ENCODE results near the gene ZNF710. TPM values are rescaled to one million over a fixed set of nuclear protein-coding genes. Genes with fewer than 3 reads are reported as not detected.
A peak's percentile ranks its signal among the peaks of the same experiment; 100 is the strongest.

ZNF710 gene
- total and polyA plus RNA-seq, 9 of the 15 experiments (the other 6 are each of a cell fraction or from before 2014, with no cell fraction given), result 0.56 to 14.2 (median 5.2) TPM

DNA sequence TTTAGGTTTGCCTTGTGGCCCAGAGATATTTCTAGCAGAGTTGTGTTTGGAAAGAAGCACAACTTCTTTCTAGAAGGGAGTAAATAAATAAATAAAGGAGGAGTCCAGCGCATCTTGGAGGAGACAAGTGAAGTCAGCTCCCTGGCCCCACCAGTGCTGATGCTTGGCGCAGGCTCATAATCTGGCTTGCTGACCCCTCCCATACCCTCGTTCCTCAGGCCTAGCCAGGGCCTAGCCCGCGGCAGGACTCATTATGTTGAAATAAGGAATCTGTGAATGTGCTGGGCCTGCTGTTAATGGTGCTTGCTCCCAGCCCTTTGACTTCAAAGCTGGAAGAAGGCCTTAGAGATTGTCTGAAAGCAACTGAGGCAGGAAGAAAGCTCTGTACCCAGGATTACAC lies 3.1 kb downstream of the ZNF710 start (continued):
- TF ChIP-seq MCM2 (IDR thresholded peaks at IDR 0.05; ENCODE audit: low read depth) (no peak), E2F3 (CRISPR knock-in tag; IDR thresholded peaks at IDR 0.05) (no peak), SIX5 (IDR thresholded peaks at IDR 0.05; ENCODE audit: borderline replicate concordance in 1 of 2, insufficient read depth in 1 of 2, low read depth in 1 of 2, low read length in 2 of 2) (no peak)

DNA sequence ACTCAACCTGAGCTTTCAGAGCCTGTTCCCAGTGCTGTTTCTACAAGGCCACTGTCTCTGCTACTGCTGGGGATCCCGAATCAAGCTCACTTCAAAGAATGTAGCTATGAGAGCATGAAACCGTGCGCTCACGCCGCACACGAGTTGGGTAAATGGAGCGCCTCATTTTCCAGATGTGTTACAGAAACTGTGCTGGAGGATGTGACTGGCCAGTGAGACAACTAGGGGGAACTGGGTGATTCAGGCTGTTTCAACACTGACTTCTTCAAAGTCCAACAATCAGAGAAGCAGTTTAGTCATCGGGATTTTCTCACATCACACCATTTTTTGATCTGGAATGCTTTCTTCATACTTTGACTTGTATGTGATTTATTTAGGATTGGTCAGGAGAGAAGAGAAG lies 3.5 kb downstream of the ZNF710 start:
- Histone ChIP-seq H3K9ac (ENCODE audit: insufficient read depth in 1 of 2, low read depth in 2 of 2, low read length in 2 of 2) (peak overlapping the region in 1 of 2 experiments; percentile 65; a peak in 1 of 4 replicates), H3K4me2 (ENCODE audit: insufficient read depth, low read length) (no peak overlapping the region), H4K20me1 (replicated peaks; ENCODE audit: control insufficient read depth, insufficient read depth, low read length) (no peaks in the 10 kb centered on the region; the same call in 1 of the 2 replicates), H3K27me3 (ENCODE audit: control insufficient read depth in 2 of 2, insufficient read depth in 2 of 2, low read length in 2 of 2) (no peaks in the 10 kb centered on the region), H3K27ac (ENCODE audit: extremely low read depth, low read depth, low read length) (no peak overlapping the region), H3K9me3 (replicated peaks; ENCODE audit: control insufficient read depth, insufficient read depth, low read depth, low read length) (no peaks in the 10 kb centered on the region), H2AFZ (ENCODE audit: low read depth, low read length) (no peak overlapping the region), H3K36me3 (ENCODE audit: control insufficient read depth, insufficient read depth, low read length) (no peaks in the 10 kb centered on the region), H3K4me3 (no peak overlapping the region), H3K9me1 (ENCODE audit: control insufficient read depth, insufficient read depth, low read length) (no peaks in the 10 kb centered on the region), H3K79me2 (ENCODE audit: control insufficient read depth, insufficient read depth, low read length) (peaks cover 20% of the 10 kb centered on the region), H3K4me1 (replicated peaks in 1 of 2; ENCODE audit: control insufficient read depth in 2 of 2, insufficient read depth in 2 of 2, low read length in 2 of 2) (peaks cover 11 to 32% of the 10 kb centered on the region in 2 experiments)
- no TSS peak for BruUV-seq (replicated peaks)
- DNase-seq (ENCODE audit: extremely low read depth in 1 of 4, low spot score in 3 of 4) (peak in 1 of 4 experiments; percentile 3), ATAC-seq (no peak), FAIRE-seq (no peak)
- in situ Hi-C loops (cut with MboI), result no loop called here
- POLR2A ChIA-PET, result interaction anchor here (0.5 to 1.5 kb wide), 7 partner anchors 12 to 454 kb away, joined by 3 read pairs; no protein-coding TSS in a partner anchor
- intact Hi-C loops (cut with micrococcal nuclease), result no loop called here
- CTCF ChIA-PET (ENCODE audit: low intra/inter-chr PET ratio), result no interaction called here
- 92% methylated on average over 8 of the region's 8 CpGs for WGBS (ENCODE audit: insufficient coverage, low coverage, missing lambda C conversion rate)
- TF ChIP-seq, protein P1, sequence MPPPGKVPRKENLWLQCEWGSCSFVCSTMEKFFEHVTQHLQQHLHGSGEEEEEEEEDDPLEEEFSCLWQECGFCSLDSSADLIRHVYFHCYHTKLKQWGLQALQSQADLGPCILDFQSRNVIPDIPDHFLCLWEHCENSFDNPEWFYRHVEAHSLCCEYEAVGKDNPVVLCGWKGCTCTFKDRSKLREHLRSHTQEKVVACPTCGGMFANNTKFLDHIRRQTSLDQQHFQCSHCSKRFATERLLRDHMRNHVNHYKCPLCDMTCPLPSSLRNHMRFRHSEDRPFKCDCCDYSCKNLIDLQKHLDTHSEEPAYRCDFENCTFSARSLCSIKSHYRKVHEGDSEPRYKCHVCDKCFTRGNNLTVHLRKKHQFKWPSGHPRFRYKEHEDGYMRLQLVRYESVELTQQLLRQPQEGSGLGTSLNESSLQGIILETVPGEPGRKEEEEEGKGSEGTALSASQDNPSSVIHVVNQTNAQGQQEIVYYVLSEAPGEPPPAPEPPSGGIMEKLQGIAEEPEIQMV (tag; conservative IDR thresholded peaks at IDR 0.05; ENCODE audit: low read depth), result no peak
- TF ChIP-seq ELF1 (tag; IDR thresholded peaks at IDR 0.05) (no peak), TARDBP (IDR thresholded peaks at IDR 0.05) (no peak), RAD21 (CRISPR knock-in tag; conservative IDR thresholded peaks at IDR 0.05 in 1 of 2, IDR thresholded peaks at IDR 0.05 in 1 of 2) (no peak), ZNF408 (CRISPR knock-in tag; IDR thresholded peaks at IDR 0.05; ENCODE audit: low read depth) (no peak), HIVEP1 (CRISPR knock-in tag; IDR thresholded peaks at IDR 0.05) (no peak), ZNF76 (CRISPR knock-in tag; IDR thresholded peaks at IDR 0.05; ENCODE audit: borderline replicate concordance) (no peak), SNRNP70 (optimal IDR thresholded peaks at IDR 0.05; ENCODE audit: low read depth, low read length) (no peak), ZNF197 (CRISPR knock-in tag; IDR thresholded peaks at IDR 0.05; ENCODE audit: low read depth) (no peak)
- TF ChIP-seq, protein P2, sequence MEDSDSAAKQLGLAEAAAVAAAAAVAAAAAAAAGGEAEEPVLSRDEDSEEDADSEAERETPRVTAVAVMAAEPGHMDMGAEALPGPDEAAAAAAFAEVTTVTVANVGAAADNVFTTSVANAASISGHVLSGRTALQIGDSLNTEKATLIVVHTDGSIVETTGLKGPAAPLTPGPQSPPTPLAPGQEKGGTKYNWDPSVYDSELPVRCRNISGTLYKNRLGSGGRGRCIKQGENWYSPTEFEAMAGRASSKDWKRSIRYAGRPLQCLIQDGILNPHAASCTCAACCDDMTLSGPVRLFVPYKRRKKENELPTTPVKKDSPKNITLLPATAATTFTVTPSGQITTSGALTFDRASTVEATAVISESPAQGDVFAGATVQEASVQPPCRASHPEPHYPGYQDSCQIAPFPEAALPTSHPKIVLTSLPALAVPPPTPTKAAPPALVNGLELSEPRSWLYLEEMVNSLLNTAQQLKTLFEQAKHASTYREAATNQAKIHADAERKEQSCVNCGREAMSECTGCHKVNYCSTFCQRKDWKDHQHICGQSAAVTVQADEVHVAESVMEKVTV (CRISPR knock-in tag; IDR thresholded peaks at IDR 0.05), result no peak
- TF ChIP-seq, protein P3, sequence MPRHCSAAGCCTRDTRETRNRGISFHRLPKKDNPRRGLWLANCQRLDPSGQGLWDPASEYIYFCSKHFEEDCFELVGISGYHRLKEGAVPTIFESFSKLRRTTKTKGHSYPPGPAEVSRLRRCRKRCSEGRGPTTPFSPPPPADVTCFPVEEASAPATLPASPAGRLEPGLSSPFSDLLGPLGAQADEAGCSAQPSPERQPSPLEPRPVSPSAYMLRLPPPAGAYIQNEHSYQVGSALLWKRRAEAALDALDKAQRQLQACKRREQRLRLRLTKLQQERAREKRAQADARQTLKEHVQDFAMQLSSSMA (CRISPR knock-in tag; IDR thresholded peaks at IDR 0.05), result no peak
- TF ChIP-seq, protein P4, sequence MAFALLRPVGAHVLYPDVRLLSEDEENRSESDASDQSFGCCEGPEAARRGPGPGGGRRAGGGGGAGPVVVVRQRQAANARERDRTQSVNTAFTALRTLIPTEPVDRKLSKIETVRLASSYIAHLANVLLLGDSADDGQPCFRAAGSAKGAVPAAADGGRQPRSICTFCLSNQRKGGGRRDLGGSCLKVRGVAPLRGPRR (CRISPR knock-in tag; IDR thresholded peaks at IDR 0.05), result no peak
- TF ChIP-seq, protein P5, sequence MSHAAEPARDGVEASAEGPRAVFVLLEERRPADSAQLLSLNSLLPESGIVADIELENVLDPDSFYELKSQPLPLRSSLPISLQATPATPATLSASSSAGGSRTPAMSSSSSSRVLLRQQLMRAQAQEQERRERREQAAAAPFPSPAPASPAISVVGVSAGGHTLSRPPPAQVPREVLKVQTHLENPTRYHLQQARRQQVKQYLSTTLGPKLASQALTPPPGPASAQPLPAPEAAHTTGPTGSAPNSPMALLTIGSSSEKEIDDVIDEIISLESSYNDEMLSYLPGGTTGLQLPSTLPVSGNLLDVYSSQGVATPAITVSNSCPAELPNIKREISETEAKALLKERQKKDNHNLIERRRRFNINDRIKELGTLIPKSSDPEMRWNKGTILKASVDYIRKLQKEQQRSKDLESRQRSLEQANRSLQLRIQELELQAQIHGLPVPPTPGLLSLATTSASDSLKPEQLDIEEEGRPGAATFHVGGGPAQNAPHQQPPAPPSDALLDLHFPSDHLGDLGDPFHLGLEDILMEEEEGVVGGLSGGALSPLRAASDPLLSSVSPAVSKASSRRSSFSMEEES (CRISPR knock-in tag; IDR thresholded peaks at IDR 0.05), result no peak

Measured in K562 (cell line).